GM19372 (cell line): ENCODE measurements around the gene ZNF446.
"Not testable (repeated sequence)": the region's sequence is repeated elsewhere in the genome, so short reads cannot be mapped to it uniquely, and the experiment has no call there.

Experiments used
- ATAC-seq: cut with Tn5 transposase; IDR thresholded peaks from one replicate; pipeline ENCODE4 v1.9.1; 2021; ENCODE audit warnings: mild to moderate bottlenecking, low read depth, moderate library complexity; ENCODE audit not compliant: unreplicated experiment

ZNF446 gene

DNA sequence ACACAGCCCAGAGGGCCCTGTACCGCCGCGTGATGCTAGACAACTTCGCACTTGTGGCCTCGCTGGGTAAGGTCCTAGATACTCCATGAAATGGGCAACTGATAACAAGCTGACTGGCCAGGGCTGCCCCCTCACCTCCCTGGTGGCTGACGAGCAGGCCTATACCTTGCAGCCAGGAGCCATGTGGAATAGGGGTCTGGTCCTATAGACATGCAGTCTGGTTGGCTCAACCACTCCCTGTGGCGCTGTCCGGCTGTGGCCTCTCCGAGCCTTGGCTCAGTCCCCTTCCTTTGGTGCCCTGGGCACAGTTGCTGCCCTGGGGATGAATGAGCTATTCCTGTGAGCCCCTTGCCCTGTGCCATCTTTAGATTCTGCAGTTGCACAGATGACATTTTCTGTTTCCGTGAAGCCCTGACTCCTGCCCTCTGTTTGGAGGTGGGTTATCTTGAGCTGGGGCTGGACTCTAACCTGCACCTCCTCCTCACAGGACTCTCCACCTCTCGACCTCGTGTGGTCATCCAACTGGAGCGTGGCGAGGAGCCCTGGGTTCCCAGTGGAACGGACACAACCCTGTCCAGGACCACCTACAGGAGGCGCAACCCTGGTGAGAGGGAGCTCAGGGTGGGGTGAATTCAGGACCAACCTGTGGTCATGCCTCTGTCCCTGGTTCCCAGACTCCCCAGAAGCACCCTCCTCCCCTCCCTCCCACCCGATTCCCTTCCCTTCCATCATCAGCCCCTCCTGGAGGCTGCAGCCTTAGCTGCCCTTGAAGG, 6.7 kb upstream of the ZNF446 start:
- ATAC-seq: no peak

DNA sequence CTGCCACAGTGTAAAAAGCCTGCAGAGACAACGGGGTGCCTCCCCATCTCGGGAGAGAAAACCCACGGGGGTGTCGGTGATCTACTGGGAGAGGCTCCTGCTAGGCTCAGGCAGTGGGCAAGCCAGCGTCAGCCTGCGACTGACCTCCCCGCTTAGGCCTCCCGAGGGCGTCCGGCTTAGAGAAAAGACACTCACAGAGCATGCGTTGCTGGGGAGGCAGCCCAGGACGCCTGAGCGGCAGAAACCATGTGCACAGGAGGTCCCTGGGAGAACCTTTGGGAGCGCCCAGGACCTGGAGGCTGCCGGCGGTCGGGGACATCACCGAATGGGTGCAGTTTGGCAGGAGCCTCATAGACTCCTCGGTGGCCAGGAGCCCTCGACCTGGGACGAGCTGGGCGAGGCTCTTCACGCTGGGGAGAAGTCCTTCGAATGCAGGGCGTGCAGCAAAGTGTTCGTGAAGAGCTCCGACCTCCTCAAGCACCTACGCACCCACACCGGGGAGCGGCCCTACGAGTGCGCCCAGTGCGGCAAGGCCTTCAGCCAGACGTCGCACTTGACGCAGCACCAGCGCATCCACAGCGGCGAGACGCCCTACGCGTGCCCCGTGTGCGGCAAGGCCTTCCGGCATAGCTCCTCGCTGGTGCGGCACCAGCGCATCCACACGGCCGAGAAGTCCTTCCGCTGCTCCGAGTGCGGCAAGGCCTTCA, 5.2 kb upstream of the ZNF446 start:
- ATAC-seq: not testable (repeated sequence)

DNA sequence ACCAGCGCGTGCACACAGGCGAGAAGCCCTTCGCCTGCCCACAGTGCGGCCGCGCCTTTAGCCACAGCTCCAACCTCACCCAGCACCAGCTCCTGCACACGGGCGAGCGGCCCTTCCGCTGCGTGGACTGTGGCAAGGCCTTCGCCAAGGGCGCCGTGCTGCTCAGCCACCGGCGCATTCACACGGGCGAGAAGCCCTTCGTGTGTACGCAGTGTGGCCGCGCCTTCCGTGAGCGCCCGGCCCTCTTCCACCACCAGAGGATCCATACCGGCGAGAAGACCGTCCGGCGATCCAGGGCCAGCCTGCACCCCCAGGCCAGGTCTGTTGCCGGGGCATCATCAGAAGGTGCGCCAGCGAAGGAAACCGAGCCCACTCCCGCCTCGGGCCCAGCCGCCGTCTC, 4.4 kb upstream of the ZNF446 start:
- ATAC-seq: no peak

GRCh38 chr19:58473775-58474174, 2.4 kb upstream of the ZNF446 start:
- no peak for ATAC-seq

GRCh38 chr19:58474291-58474996, 1.7 kb upstream of the ZNF446 start:
- no peak for ATAC-seq

DNA sequence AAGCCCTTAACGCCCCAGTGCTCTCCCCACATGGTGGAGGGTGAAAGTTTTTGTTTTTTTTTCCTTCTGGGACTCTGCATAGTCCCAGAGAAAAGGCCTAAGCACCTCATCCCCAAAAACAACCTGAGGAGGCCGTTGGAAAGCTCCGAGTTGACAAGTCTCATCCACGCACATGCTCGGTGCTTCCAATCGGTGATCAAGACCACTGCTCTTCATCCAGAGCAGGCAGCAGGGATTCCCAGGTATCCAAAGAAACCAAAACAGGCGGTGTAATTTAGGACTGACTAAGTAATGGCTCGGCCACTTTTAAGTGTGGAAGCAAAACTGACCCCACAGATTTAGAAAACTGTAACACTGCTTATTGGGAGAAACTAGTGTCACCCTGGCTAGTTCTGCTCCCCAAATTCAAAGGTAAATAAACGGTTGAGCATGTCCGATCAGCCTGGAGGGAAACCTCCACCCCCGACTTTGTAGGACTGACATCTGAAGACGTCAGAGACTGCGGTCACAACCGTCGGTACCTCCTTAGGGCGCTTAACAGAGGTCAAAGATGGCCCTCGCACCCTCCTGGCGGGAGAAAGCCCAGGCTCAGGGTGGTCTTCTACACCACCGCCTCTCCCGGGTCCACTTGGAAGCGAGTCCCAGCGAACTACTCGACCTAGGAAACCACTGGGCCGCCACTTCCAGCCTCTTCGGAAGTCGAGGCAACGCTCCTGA, 997 bp upstream of the ZNF446 start:
- peak; percentile 2 for ATAC-seq

GRCh38 chr19:58476498-58477015, 405 bp downstream of the ZNF446 start:
- no peak for ATAC-seq

- ATAC-seq: no peak
Measured at GRCh38 chr19:58477130-58477529, 978 bp downstream of the ZNF446 start.

GRCh38 chr19:58477871-58478270, 1.7 kb downstream of the ZNF446 start:
- ATAC-seq: no peak

- ATAC-seq: no peak
Measured at GRCh38 chr19:58479303-58479702, 3.2 kb downstream of the ZNF446 start.

DNA sequence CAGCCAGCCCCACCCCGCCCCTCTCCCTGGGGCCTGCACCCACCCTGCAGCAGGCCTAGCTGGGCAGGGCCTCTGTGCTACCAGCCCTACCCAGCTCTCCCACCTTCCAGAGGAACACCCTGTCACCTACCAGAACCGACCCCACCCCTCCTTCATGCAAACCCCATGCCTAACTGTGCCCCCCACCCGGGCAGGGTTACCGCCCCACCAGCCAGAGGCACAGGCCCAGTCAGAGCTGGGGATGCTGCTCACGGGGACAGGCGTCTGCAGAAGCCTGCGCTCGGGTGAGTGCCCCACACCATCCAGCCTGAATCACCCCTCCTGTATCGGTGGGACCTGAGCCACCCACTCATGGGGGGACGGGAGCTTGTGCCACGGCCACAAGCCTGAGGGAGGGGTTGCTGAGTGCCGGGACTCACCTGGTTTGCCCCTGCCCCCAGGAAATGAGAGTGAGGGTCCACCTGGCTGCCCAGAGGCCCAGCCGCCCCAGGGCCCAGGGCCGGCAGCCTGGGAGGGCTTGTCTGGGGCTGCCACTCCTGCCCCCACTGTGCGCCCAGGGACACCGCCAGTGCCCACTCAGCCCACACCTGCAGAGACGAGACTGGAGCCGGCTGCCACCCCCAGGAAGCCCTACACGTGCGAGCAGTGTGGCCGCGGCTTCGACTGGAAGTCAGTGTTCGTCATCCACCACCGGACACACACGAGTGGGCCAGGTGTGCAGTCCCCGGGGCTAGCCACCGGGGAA, 3.8 kb downstream of the ZNF446 start:
- ATAC-seq: no peak

- ATAC-seq: no peak
Measured at GRCh38 chr19:58480481-58480830, 4.3 kb downstream of the ZNF446 start.

- no peak for ATAC-seq
Measured at GRCh38 chr19:58480831-58481230, 4.7 kb downstream of the ZNF446 start.

DNA sequence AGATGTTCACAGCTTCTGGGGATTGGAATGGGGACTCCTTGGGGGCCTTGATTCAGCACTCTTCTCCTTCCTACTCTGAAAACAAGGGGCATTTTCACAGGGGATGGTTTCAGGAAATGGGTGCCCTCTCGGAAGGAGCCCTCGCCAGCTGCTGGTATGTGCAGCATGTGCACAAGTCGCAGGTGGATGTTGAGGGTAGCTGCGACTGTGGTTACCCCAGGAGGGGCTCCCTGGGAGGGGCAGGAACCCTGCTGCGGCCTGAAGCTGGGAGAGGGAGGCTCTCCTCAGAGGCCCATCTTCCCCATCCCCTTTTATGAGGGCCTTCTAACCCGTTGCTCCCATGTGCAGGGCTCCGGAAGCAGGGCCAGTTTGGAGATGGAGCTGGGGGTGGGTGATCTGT, 6.2 kb downstream of the ZNF446 start:
- ATAC-seq: no peak

DNA sequence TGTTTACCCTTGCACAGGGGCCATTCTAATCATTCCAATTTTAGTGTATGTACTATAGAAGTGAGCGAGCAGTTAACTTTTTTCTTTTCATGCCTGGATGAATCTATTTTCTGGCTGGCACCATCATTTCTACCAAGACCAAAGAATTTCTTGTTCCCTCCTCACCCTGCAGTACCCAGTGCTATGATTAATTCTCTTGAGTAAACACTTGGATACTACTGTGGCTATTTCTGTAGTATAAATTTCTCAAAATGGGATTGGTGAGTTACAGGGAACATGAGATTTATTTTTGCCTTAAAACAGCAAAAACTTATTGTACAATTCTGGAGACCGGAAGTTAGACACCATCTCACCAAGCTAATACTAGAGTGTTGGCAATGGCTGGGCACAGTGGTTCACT, 7.6 kb downstream of the ZNF446 start:
- no peak for ATAC-seq

- not testable (repeated sequence) for ATAC-seq
Measured at GRCh38 chr19:58484349-58484748, 8.2 kb downstream of the ZNF446 start.

DNA sequence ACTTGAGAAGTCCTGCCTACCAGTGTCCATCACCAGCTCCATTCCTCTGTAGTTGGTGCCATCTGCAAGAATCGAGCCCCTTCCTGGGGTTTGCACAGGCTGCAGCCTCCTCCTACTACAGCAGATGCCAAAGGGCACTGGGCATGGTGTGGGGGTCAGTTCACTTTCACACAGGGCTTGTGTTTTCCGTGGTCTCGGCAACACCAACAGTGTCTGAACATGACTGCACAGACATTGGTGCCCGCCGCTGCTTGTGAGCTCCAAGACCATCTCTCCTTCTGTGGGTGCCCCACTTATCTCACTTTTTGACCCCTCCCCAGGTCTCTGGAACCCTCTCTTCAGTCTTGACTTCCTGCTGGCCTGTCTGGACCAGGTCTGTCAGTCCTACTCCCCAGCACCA, 15.2 kb downstream of the ZNF446 start:
- ATAC-seq: no peak

DNA sequence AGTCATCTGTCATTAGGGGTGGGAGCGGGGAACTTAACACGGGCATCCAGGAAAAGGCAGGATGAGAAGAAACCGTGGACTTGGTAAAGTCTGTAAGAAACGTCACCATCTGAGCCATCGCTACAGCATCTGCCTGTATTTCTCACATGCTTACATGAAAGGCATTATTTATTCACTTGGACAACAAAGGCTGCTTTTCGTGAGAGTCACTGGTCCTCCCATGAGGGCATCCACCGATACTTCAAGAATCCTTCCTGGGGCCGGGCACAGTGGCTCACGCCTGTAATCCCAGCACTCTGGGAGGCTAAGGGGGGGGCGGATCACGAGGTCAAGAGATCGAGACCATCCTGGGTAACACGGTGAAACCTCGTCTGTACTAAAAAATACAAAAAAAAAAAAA, 16.1 kb downstream of the ZNF446 start:
- no peak for ATAC-seq

DNA sequence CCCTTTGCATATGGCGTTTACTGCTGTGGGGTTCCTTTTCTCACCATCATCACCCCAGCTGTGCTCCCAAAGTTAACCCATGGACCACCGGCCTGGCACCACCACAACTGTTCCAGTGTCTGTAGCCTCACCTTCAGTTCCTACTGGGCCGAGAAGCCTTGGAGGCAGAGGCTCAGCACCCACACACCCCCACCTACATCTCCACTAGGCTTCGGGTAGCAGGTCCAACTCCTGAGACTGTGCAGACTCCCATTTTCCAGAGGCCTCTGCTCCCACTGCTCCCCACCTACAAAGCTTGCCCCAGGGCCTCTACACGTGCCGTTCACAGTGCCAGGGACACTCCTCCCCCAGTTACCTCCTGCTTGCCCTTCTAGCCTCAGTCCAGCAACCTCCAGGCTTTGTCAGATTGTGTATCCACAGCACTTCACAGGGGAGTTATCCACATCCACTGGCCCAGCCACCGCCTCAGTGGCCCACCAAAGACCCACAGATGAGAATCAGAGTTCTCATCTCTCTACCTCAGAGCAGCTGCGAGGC, 21.6 kb downstream of the ZNF446 start:
- ATAC-seq: no peak
